DND-41 (cell line): ENCODE measurements around the gene LGI4.

Source experiments
- CTCF ChIP-seq: IDR thresholded peaks from 2 replicates; pipeline ENCODE4 v1.5.1; 2012; ENCODE audit warnings: borderline replicate concordance, low read length, moderate library complexity, mild to moderate bottlenecking; ENCODE audit not compliant: poor library complexity, severe bottlenecking; ENCODE audit errors: extremely low read depth
- EZH2 ChIP-seq: IDR thresholded peaks from 3 replicates; pipeline ENCODE4 v1.6.1; 2012; ENCODE audit warnings: borderline replicate concordance, low read depth, mild to moderate bottlenecking, moderate library complexity, low read length, inconsistent platforms; ENCODE audit not compliant: severe bottlenecking

GRCh38 chr19:35090160-35090505 lies 44.7 kb downstream of the LGI4 start:
- TF ChIP-seq CTCF, result no peak
- TF ChIP-seq EZH2, result no peak
